ENCODE data around the gene CRY1.
A peak's percentile ranks its signal among the peaks of the same experiment; 100 is the strongest.

The CRY1 gene

DNA sequence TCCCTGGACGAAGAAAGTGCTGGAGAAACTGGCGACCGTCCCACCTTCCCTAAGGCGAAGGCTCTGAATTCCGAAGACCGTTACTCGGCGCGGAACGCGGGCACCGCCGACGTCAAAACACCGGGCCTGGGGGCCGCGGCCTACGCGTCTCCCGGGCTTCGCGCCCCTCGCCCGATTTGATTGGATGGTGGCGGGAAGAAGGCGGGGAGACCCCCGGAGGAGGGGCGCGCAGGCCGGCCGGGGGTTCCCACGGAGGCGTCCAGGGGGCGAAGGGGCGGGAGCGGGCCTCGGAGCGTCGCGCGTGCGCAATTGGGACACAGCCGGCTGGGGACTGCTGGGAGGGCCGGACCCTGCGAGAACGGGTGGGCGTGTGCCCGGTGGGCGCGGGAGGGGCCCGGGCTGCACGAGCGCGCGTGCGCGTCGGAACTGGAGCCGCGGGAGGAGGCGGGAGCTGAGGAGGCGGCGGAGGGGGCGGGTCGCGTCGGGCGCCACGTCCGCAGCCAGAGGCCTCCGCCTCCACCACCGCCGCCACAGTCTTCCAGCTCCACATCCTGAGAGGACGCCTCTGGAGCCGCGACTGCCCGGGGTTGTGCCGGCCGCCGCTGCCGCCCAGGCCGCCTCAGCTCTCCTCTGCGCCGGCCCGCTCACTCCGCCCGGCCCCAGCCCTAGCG, 137.8 kb downstream of the CRY1 start, which contains the start of gene TMEM263:
Gene TMEM263, plus strand, starts transcription at position 531 of the 671 bp plus-strand sequence. CDS start 11,210 bp downstream, outside the sequence.
- TF ChIP-seq, protein P1, sequence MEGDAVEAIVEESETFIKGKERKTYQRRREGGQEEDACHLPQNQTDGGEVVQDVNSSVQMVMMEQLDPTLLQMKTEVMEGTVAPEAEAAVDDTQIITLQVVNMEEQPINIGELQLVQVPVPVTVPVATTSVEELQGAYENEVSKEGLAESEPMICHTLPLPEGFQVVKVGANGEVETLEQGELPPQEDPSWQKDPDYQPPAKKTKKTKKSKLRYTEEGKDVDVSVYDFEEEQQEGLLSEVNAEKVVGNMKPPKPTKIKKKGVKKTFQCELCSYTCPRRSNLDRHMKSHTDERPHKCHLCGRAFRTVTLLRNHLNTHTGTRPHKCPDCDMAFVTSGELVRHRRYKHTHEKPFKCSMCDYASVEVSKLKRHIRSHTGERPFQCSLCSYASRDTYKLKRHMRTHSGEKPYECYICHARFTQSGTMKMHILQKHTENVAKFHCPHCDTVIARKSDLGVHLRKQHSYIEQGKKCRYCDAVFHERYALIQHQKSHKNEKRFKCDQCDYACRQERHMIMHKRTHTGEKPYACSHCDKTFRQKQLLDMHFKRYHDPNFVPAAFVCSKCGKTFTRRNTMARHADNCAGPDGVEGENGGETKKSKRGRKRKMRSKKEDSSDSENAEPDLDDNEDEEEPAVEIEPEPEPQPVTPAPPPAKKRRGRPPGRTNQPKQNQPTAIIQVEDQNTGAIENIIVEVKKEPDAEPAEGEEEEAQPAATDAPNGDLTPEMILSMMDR (conservative IDR thresholded peaks at IDR 0.05), result no peak
- peak within 1 kb of the TSS; percentile 84 for H3K27ac ChIP-seq

DNA sequence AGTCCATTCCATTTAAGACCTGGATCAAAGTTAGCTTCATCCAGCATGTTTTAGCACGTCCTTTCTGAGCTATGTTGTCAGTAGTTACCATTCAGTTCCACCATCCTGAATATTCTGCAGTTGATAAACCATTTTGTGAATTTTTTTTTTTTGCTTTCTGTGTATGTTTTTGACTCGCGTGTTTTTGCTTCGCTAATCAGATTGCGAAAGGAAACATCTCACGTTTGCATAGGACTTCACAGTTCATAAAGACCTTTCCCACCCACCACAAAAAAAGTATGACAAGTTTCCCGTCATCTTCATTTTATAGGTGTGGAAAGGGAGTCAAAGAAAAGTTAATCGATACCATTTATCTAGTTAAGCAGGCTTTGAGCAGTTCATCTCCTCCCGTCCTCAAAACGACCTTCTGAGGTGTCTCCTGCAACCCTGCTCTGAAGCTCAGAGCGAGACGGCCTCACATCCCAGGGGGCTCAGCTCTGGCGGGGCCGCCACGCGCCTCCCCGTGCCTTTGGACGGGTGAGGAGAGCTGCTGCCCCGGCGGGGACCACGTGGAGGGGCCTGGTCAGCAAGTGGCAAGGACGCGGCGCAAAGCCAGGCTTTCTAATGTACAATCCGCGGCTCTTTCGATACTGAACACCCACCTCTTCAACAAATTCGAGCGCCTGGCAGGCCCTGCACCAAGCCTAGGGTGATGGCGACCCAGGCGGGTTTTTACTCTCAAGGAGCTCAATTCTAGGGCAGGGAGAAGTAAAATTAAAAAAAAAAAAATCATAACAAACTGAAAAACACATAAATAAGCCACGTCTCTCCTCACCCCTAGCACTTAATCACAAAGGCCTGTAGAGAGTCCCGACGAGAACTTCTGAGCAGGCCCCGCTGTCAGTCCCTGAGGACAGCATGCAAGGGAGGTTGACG, 138.6 kb downstream of the CRY1 start:
- H3K27ac ChIP-seq, result peak overlapping the region; percentile 84
- TF ChIP-seq, protein P1 (conservative IDR thresholded peaks at IDR 0.05), result no peak

DNA sequence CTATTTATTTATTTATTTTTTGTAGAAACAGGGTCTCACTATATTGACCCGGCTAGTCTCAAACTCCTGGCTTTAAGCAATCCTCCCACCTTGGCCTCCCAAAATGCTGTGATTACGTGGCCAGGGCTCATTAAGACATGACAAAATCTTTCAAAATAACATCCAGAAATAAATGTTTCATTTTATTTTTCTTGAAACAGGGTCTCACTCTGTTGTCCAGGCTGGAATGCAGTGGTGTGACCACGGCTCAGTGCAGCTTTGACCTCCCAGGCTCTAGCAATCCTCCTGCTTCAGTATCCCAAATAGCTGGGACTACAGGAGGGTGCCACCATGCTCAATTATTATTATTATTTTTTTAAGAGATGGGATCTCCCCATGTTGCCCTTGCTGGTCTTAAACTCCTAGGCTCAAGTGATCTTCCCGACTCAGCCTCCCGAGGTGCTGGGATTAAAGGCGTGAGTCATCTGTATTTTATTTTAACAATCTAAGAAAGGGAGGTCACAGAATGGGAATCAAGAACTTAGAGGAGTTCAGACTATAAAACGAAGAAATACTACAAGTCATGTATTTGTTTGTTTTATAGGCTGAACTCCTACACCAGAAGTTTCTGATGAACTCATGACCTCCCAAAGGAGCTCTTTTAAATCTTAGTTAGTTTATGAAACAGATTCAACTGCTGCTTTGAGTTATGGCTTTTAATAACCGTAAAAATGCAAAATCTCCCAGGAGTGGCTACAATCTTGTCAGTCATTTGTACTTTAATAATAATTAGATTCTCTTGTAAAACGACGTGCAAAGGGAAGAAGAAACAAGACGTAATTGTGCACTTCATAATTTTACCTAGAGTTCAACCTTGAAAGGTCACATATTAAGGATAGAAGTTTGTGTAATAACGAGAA, 139.7 kb downstream of the CRY1 start:
- TF ChIP-seq, protein P1 (conservative IDR thresholded peaks at IDR 0.05), result no peak
- no peak overlapping the region for H3K27ac ChIP-seq

DNA sequence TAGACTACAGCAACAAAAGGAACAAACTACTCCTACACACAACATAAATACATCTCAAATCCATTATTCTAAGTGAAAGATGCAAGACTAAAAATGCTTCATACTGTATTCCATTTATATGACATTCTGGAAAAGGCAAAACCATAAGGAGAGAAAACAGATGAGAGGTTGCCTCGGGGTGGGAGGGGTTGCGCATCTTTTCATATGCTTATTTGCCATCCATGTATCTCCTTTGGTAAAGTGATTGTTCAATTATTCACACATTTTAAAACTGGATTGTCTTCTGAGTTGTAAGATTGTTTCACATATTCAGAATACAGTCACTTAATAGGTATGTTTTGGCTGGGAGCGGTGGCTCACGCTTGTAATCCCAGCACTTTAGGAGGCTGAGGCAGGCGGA, 142.8 kb downstream of the CRY1 start:
- TF ChIP-seq, protein P1 (conservative IDR thresholded peaks at IDR 0.05), result no peak
- H3K27ac ChIP-seq, result no peak overlapping the region

DNA sequence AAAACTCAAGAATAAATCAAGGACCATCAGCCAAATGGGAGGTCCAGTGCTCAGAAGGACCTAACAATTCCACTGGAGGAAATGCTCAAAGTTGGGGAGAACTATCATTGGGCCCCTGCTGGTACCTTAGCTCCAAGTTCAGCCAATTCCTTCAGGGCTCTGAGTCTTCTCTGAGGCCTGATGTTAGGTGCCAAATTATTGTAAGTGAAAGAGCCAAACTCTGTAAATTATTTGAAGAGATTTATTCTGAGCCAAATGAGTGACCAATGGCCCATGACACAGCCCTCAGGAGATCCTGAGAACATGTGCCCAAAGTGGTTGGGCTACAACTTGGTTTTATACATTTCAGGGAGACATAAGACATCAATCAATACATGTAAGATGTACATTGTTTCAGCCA, 145.9 kb downstream of the CRY1 start:
- H3K27ac ChIP-seq, result no peak overlapping the region
- TF ChIP-seq, protein P1 (conservative IDR thresholded peaks at IDR 0.05), result no peak

DNA sequence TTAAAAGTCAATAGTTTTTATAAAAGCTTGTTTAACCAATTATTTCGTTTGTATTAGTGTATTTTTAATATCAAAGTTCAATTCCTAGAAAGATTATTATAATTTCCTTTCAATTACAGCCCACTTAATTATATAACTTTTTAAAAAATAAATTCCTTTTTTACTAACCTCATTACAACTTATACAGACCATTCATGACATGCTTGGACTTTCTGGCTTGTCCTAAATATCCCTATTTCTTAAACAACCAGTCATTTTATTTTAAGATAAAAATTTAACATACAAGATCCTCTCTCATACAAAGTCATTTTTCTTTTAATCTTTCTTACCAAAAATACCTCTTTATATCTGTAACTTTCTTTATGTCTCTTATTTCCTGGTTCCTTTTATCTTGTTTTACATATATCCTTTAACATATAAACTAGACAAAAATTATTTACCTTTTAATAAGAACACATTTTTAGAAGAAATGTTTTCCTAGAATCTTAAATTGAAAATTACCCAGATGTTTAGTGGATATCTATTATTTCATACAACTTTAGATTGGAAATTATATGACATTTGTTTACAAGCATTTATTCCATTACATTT, 148.0 kb downstream of the CRY1 start:
- H3K27ac ChIP-seq, result no peak overlapping the region
- TF ChIP-seq, protein P1 (conservative IDR thresholded peaks at IDR 0.05), result no peak

All from VCaP (cell line).